GM19238 (cell line): ENCODE results near the gene SBK2.
"Not testable (repeated sequence)": the region's sequence is repeated elsewhere in the genome, so short reads cannot be mapped to it uniquely, and the experiment has no call there.

Source experiments
- DNase-seq: peaks from one replicate; pipeline ENCODE4 v3.0.0; 2011; ENCODE audit warnings: low spot score; ENCODE audit not compliant: insufficient read length

SBK2 gene

GRCh38 chr19:55536951-55537740 is at the start of gene SBK2:
Gene SBK2 (minus strand): TSS chr19:55537133. CDS start chr19:55536294, 839 bp downstream.
- DNase-seq = no peak

GRCh38 chr19:55585658-55586339 is 48.9 kb upstream of the SBK2 start:
- DNase-seq = no peak

- no peak for DNase-seq
Measured at GRCh38 chr19:55584871-55585270, 47.9 kb upstream of the SBK2 start.

GRCh38 chr19:55583897-55584296 is 47.0 kb upstream of the SBK2 start:
- not testable (repeated sequence) for DNase-seq

GRCh38 chr19:55582284-55582683 is 45.4 kb upstream of the SBK2 start:
- not testable (repeated sequence) for DNase-seq

- no peak for DNase-seq
Measured at GRCh38 chr19:55581823-55582223, 44.9 kb upstream of the SBK2 start.

GRCh38 chr19:55581145-55581822 is 44.4 kb upstream of the SBK2 start:
- no peak for DNase-seq

- DNase-seq = peak; percentile 85
Measured at GRCh38 chr19:55580628-55581144, 43.8 kb upstream of the SBK2 start, which contains the start of gene ZNF579. Gene ZNF579 (minus strand): TSS chr19:55580848. CDS start chr19:55579639, 1,209 bp downstream.

GRCh38 chr19:55579766-55580621 is 43.1 kb upstream of the SBK2 start:
- no peak for DNase-seq

GRCh38 chr19:55578761-55579747 is 42.1 kb upstream of the SBK2 start:
- no peak for DNase-seq

- no peak for DNase-seq
Measured at GRCh38 chr19:55578031-55578760, 41.3 kb upstream of the SBK2 start.

- no peak for DNase-seq
Measured at GRCh38 chr19:55576746-55577145, 39.8 kb upstream of the SBK2 start.

GRCh38 chr19:55573929-55574328 is 37.0 kb upstream of the SBK2 start:
- not testable (repeated sequence) for DNase-seq

- DNase-seq = not testable (repeated sequence)
Measured at GRCh38 chr19:55569477-55569876, 32.5 kb upstream of the SBK2 start.

- no peak for DNase-seq
Measured at GRCh38 chr19:55567708-55568328, 30.9 kb upstream of the SBK2 start.

- DNase-seq = no peak
Measured at GRCh38 chr19:55566823-55567222, 29.9 kb upstream of the SBK2 start.

- no peak for DNase-seq
Measured at GRCh38 chr19:55563261-55563690, 26.3 kb upstream of the SBK2 start.

GRCh38 chr19:55559684-55560083 is 22.8 kb upstream of the SBK2 start:
- DNase-seq = no peak
